HG03064 (cell line): ENCODE measurements around the gene ELK1.

Source experiments
- ATAC-seq: cut with Tn5 transposase; IDR thresholded peaks from one replicate; pipeline ENCODE4 v1.9.1; 2021; ENCODE audit warnings: low read depth; ENCODE audit not compliant: unreplicated experiment

The ELK1 gene

DNA sequence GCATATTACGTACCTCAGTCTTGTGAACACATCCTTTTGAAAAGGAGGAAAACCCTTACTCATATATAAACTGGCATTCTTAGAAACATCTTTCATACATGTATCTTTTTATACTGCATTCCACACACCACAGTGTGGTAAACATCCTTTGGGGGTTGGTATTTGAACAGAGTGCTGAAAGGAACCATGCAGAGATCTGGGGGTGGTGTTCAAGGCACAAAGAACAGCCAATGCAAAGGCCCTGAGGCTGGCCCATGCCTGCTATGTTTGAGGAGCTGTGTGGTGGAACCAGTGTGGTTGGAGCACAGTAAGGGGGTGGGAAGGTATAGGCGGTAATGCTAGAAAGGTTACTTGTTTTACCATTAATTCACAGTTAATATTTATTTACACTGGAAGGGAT, 2.0 kb downstream of the ELK1 start:
- ATAC-seq: no peak

- ATAC-seq: no peak
These were observed 3.7 kb downstream of the ELK1 start for GRCh38 chrX:47646636-47647035.

DNA sequence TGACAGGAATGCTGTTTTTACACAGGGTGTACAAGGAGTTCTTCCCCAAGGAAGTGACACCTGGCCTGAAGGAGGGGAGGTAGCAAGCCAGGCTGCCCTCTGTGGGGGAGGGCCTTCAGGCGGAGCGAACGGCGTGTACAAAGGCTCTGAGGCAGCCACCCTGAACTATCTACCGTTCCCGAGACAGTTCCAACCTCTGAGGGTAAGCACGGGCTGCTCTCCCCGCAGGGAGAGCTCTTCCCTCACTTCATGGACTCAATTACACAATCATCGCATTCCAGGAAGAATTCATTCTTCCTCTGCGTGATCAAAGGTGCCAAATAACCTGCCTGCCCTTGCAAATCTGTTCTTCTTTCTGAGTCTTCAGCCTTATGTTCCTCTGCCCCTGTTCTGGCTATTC, 4.8 kb downstream of the ELK1 start:
- ATAC-seq: no peak

GRCh38 chrX:47644557-47645091, 5.7 kb downstream of the ELK1 start:
- ATAC-seq: no peak

- no peak for ATAC-seq
These were observed 6.4 kb downstream of the ELK1 start for GRCh38 chrX:47643926-47644325.

GRCh38 chrX:47638816-47639215, 11.5 kb downstream of the ELK1 start:
- no peak for ATAC-seq

GRCh38 chrX:47637546-47638195, 12.7 kb downstream of the ELK1 start:
- no peak for ATAC-seq

DNA sequence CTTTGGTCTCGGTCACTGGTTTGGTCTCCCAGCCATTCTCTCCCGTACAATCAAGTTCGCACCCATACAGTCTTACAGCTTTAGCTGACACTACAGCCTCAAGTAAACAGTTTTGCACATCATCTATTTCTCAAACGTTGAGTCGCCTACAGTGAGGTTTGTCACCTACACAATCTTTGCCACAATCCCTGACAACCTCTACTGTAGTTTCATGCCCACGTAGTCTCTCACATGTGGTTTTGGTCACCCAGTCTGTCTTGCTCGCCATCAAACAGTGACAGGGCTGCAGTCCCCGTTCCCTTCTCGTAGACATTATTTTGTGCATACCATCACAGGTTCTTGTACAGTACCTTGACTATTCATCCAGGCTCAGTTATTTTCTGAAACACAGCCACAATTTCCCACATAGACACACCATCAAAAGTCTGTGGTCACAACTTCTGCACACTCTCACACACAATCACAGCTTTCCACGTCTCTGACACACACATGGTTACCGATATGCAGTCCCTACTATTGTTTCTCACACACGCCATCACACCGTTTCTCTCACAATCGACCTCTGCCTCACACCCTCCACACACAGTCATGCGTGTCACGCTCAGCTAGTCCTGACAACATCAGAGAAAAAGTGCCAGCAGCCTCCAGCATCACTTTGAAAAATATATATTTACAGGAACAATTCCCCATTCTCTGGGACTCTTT, 15.3 kb downstream of the ELK1 start:
- ATAC-seq: no peak

- no peak for ATAC-seq
These were observed 16.4 kb downstream of the ELK1 start for GRCh38 chrX:47633689-47634590.

DNA sequence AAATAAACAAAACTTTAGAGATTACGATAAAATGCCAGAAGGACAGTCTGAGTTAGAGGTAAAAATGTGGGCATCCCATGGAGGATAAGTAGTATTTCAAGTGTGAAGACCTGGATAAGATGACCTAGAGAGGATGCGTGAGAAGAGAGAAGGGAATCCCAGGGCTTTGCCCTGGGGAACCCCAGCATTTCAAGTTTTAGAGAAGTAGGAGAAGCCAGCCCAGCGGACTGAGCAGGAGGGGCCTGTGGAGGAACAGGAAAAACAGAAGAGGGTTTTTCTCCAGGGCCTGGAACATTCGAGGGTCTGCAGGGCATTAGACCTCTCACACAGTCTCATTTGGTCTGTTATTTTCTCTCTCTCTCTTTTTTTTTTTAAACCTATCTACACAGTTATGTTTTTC, 17.7 kb downstream of the ELK1 start:
- ATAC-seq: no peak

- no peak for ATAC-seq
These were observed 18.7 kb downstream of the ELK1 start for GRCh38 chrX:47631676-47632075.

- ATAC-seq: no peak
These were observed 20.8 kb downstream of the ELK1 start, which contains the start of gene CFP for GRCh38 chrX:47629419-47630200. TSS of gene CFP (minus strand) at chrX:47629930. CDS start at chrX:47629844, 86 bp downstream.

DNA sequence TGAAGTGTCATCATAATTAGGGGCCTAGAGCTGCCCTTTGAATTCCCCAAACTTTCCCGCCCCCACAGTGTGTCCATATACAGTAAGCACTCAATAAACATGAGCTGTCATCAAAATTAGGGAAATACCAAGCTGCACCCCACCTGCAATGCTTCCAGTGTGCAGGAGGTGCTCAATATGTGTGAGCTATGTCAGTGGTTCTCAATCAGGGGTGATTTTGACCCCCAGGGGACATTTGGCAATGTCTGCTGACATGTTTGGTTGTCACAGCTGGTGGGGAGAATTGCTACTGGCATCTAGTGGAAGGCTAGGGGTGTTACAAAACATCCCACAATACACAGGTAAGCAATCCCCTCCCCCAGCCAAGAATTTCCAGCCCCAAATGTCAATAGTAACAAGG, 21.4 kb downstream of the ELK1 start:
- no peak for ATAC-seq

GRCh38 chrX:47625365-47625764, 25.0 kb downstream of the ELK1 start:
- ATAC-seq: no peak

GRCh38 chrX:47623540-47624027, 26.8 kb downstream of the ELK1 start:
- ATAC-seq: no peak

DNA sequence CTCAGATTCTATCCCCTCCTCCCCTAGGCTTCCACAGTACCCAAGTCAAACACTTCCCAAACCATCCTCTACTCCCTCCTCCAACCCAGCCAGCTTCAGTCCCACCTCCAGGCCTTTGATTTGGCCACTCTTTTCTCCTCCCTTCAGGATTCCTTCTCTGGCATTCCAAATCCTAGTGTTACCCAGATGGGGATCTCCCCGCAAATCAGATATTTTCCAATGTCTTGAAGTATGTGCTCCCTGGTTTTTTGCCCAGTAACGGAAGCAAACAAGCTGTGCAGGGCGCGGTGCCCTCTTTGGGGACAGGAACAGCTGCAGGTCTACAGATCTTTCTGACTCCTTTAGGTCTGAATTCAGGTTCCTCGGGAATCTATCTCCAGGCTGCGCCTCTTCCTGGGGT, 28.5 kb downstream of the ELK1 start:
- no peak for ATAC-seq

DNA sequence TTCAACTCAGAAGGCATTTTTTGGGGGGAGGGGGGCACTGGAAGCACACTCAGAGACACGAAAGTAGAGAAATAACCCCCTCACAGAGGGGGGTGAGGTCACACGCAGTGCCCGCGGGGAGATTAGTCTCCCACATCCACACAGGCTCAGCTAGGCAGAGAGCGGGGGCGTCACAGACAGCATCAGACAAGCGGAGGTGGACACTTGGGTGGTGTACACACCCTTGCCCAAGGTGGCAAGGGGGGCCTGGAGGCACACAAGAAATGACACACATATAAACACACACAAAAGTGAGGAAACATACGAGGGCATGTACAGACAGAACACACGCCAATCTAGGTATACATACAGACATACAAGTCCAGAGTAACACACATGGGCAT, 30.1 kb downstream of the ELK1 start:
- no peak for ATAC-seq

GRCh38 chrX:47619486-47620302, 30.7 kb downstream of the ELK1 start, which contains the start of gene SYN1:
TSS of gene SYN1 (minus strand) at chrX:47619857. CDS start at chrX:47619728, 129 bp downstream.
- no peak for ATAC-seq

- no peak for ATAC-seq
These were observed 31.4 kb downstream of the ELK1 start for GRCh38 chrX:47618923-47619485.
